ENCODE data around the gene CASKIN2.
A peak's percentile ranks its signal among the peaks of the same experiment; 100 is the strongest.
"Not testable (repeated sequence)": the region's sequence is repeated elsewhere in the genome, so short reads cannot be mapped to it uniquely, and the experiment has no call there.

CASKIN2 gene

GRCh38 chr17:75489511-75489955 lies 25.8 kb downstream of the CASKIN2 start:
- Mint-ChIP-seq H3K4me1 (peaks cover 17% of the 10 kb centered on the region), H3K36me3 (peaks cover 14% of the 10 kb centered on the region), H3K9me3 (no peaks in the 10 kb centered on the region), H3K27ac (no peak overlapping the region), H3K27me3 (no peaks in the 10 kb centered on the region), H3K4me3 (no peak overlapping the region)
- no peak for ATAC-seq (ENCODE audit: low read depth)
- DNase-seq (ENCODE audit: low spot score in 2 of 2), result no peak

- Mint-ChIP-seq H3K9me3 (no peaks in the 10 kb centered on the region), H3K4me3 (no peak overlapping the region), H3K4me1 (peaks cover 17% of the 10 kb centered on the region), H3K36me3 (peaks cover 12% of the 10 kb centered on the region), H3K27ac (no peak overlapping the region), H3K27me3 (no peaks in the 10 kb centered on the region)
- no peak for ATAC-seq (ENCODE audit: low read depth)
- no peak for DNase-seq (ENCODE audit: low spot score in 2 of 2)
Observed at GRCh38 chr17:75488693-75489510, 26.4 kb downstream of the CASKIN2 start.

DNA sequence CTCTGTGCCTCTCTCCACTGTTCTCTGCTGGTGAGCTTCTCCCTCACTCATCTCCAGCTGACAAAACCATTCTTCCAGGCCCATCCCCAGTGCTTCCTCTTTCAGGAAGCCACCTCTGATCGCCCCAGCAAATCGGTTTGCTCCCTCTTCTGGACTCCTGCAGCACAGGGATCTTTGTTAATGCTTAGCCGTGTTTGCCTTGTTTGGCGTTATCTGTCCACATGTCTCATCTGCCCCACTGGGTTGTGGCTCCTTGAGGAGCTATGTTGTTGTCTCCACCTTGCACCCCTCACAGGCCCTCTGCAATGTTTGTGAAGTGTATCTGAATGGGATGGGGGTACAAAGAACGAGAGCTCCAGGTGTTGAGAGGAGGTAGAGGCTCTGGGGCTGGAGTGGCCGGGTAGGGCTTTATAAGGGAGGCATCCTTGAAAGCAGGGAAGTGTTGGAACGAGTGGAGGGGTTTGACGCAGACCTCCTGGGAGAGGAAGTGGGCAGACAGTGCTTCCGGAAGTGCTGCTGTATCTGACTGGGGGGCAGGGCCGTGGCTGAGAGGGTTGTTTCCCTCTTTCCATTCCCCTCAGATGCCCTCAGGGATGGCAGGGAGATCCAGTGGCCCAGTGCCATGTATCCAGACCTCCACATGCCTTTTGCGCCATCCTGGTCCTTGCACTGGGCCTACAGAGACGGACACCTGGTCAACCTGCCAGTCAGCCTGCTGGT lies 27.8 kb downstream of the CASKIN2 start:
- Mint-ChIP-seq H3K27me3 (no peaks in the 10 kb centered on the region), H3K4me1 (peaks cover 17% of the 10 kb centered on the region), H3K27ac (peak overlapping the region; percentile 76), H3K4me3 (peak overlapping the region; percentile 69), H3K36me3 (peaks cover 8% of the 10 kb centered on the region), H3K9me3 (no peaks in the 10 kb centered on the region)
- DNase-seq (ENCODE audit: low spot score in 2 of 2) (peak in 1 of 2 donors; percentile 18), ATAC-seq (ENCODE audit: low read depth) (peak; percentile 92)

DNA sequence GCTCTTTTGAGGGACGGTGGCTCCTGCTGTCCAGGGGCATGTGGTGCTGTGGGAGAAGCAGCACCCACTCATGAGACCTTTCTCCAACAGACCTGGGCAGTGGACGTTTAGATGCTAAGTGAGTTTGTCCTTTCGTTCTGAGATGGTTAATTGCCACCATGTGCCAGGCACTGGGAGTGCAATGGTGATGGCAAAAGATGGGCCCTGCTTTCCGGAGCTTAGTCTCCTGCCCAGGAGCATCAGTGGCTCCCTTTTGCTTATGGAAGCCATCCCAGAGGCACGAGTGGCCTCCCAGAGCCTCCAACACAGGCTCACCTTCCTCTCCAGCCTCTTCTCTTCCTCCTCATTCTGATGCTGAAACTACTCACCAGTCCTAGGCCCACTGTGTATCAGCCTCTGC lies 28.4 kb downstream of the CASKIN2 start:
- Mint-ChIP-seq H3K4me1 (peaks cover 17% of the 10 kb centered on the region), H3K27me3 (no peaks in the 10 kb centered on the region), H3K9me3 (no peaks in the 10 kb centered on the region), H3K36me3 (peaks cover 7% of the 10 kb centered on the region), H3K4me3 (no peak overlapping the region), H3K27ac (peak overlapping the region; percentile 76)
- no peak for ATAC-seq (ENCODE audit: low read depth)
- no peak for DNase-seq (ENCODE audit: low spot score in 2 of 2)

GRCh38 chr17:75486151-75486550 lies 29.2 kb downstream of the CASKIN2 start:
- ATAC-seq (ENCODE audit: low read depth) (no peak), DNase-seq (ENCODE audit: low spot score in 2 of 2) (no peak)
- peaks cover 5% of the 10 kb centered on the region for H3K36me3 Mint-ChIP-seq
- H3K4me1 Mint-ChIP-seq, result peaks cover 17% of the 10 kb centered on the region
- H3K27me3 Mint-ChIP-seq, result no peaks in the 10 kb centered on the region
- H3K9me3 Mint-ChIP-seq, result no peaks in the 10 kb centered on the region
- H3K27ac Mint-ChIP-seq, result no peak overlapping the region
- no peak overlapping the region for H3K4me3 Mint-ChIP-seq

GRCh38 chr17:75485688-75486087 lies 29.6 kb downstream of the CASKIN2 start:
- H3K9me3 Mint-ChIP-seq, result no peaks in the 10 kb centered on the region
- no peak overlapping the region for H3K27ac Mint-ChIP-seq
- no peak for ATAC-seq (ENCODE audit: low read depth)
- H3K4me3 Mint-ChIP-seq, result no peak overlapping the region
- H3K36me3 Mint-ChIP-seq, result peaks cover 5% of the 10 kb centered on the region
- peaks cover 17% of the 10 kb centered on the region for H3K4me1 Mint-ChIP-seq
- DNase-seq (ENCODE audit: low spot score in 2 of 2), result no peak
- no peaks in the 10 kb centered on the region for H3K27me3 Mint-ChIP-seq

GRCh38 chr17:75482098-75482942 lies 33.0 kb downstream of the CASKIN2 start:
- H3K4me3 Mint-ChIP-seq, result no peak overlapping the region
- DNase-seq (ENCODE audit: low spot score in 2 of 2) (no peak), ATAC-seq (ENCODE audit: low read depth) (no peak)
- peaks cover 11% of the 10 kb centered on the region for H3K4me1 Mint-ChIP-seq
- H3K27me3 Mint-ChIP-seq, result no peaks in the 10 kb centered on the region
- no peaks in the 10 kb centered on the region for H3K9me3 Mint-ChIP-seq
- peaks cover 10% of the 10 kb centered on the region for H3K36me3 Mint-ChIP-seq
- H3K27ac Mint-ChIP-seq, result peak overlapping the region; percentile 66

DNA sequence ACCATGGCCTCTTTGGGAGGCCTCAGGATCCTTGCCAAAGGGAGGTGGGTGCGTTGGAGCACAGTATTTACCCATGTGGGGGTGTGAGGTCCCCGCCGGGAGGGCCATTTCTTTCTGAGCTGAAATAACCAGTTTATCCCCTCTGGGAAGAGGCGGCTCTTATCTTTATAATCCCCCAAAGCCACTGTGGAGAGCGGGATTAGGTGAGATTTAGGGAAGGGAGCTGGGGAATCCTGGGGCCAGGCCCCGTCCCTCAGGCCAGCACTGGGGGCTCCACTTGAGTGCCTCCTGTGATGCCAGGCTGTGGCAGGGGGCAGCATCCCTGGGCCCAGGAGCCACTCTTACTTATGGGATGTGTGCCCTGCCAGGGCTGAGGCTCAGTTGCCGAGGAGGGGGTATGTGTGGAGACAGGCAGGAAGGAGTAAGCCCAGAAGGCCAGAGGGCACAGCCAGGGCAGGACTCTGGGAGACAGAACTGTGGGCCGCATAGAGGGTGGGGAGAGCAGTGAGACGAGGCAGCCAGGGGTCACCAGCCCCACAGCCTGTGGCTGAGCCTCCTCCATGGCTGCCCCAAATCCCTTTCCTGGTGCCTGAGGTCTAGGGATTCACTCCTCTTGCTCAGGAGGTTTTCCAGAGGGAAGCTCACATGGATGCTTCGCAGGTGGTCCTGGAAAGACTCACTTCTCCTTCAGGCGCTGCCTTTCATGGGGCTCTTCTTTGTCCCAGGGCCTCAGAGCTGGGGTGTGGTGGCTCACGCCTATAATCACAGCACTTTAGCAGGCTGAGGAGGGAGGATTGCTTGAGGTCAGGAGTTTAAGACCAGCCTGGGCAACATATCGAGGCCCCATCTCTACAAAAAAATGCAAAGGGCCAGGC lies 33.9 kb downstream of the CASKIN2 start:
- no peak overlapping the region for H3K4me3 Mint-ChIP-seq
- no peak for ATAC-seq (ENCODE audit: low read depth)

GRCh38 chr17:75480281-75480680 lies 35.1 kb downstream of the CASKIN2 start:
- Mint-ChIP-seq H3K27ac (no peak overlapping the region), H3K9me3 (no peaks in the 10 kb centered on the region), H3K4me1 (no peaks in the 10 kb centered on the region), H3K4me3 (no peak overlapping the region), H3K36me3 (peaks cover 14% of the 10 kb centered on the region), H3K27me3 (no peaks in the 10 kb centered on the region)
- no peak for ATAC-seq (ENCODE audit: low read depth)
- DNase-seq (ENCODE audit: low spot score in 2 of 2), result no peak

More for the DNA sequence above, 33.9 kb downstream of the CASKIN2 start:
- H3K9me3 Mint-ChIP-seq, result no peaks in the 10 kb centered on the region
- no peak for DNase-seq (ENCODE audit: low spot score in 2 of 2)
- peaks cover 4% of the 10 kb centered on the region for H3K4me1 Mint-ChIP-seq
- H3K27ac Mint-ChIP-seq, result no peak overlapping the region
- H3K36me3 Mint-ChIP-seq, result peaks cover 13% of the 10 kb centered on the region
- no peaks in the 10 kb centered on the region for H3K27me3 Mint-ChIP-seq

DNA sequence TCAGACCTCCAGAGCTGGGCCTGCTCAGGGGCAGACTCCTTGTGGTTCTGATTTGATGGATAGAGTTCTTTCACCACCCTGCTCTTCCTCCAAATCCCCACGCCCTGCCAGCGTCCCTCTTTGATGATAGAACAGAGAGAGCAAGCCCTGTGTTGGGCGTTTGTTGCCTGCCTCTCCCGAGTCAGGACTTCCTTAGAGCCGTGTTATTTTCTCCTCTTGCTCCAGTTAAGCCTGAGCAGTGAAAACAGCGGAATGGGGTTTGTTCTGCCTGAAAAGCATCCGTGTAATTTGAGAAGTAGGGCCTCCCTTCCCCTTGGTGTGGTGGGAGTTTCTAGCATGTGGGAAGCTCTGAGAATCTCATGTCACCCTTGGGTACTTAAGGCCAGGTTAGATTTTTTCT lies 36.8 kb downstream of the CASKIN2 start:
- no peak overlapping the region for H3K27ac Mint-ChIP-seq
- peaks cover 15% of the 10 kb centered on the region for H3K36me3 Mint-ChIP-seq
- H3K9me3 Mint-ChIP-seq, result no peaks in the 10 kb centered on the region
- DNase-seq (ENCODE audit: low spot score in 2 of 2), result no peak
- H3K4me3 Mint-ChIP-seq, result no peak overlapping the region
- H3K27me3 Mint-ChIP-seq, result no peaks in the 10 kb centered on the region
- no peaks in the 10 kb centered on the region for H3K4me1 Mint-ChIP-seq
- ATAC-seq (ENCODE audit: low read depth), result no peak

DNA sequence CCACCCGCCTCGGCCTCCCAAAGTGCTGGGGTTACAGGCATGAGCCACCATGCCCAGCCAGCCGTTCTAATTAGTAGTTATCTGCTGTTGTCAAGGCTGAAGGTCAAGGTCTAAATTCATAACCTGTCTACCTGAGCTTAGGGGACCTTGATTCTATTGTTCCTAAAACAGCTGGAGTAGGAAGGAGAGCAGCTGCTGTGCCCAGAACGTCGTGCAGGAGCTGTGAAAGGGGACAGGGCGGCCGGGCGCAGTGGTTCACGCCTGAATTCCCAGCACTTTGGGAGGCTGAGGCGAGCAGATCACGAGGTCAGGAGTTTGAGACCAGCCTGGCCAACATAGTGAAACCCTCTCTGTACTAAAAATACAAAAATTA lies 37.9 kb downstream of the CASKIN2 start:
- H3K27ac Mint-ChIP-seq; H3K4me1 Mint-ChIP-seq; ATAC-seq (ENCODE audit: low read depth); H3K27me3 Mint-ChIP-seq; H3K4me3 Mint-ChIP-seq; H3K9me3 Mint-ChIP-seq; DNase-seq (ENCODE audit: low spot score in 2 of 2): not testable (repeated sequence)
- peaks cover 20% of the 10 kb centered on the region for H3K36me3 Mint-ChIP-seq

GRCh38 chr17:75476752-75477489 lies 38.4 kb downstream of the CASKIN2 start:
- DNase-seq (ENCODE audit: low spot score in 2 of 2) (no peak), ATAC-seq (ENCODE audit: low read depth) (no peak)
- Mint-ChIP-seq H3K27me3 (no peaks in the 10 kb centered on the region), H3K27ac (no peak overlapping the region), H3K9me3 (no peaks in the 10 kb centered on the region), H3K4me1 (no peaks in the 10 kb centered on the region), H3K4me3 (no peak overlapping the region), H3K36me3 (peaks cover 20% of the 10 kb centered on the region)

DNA sequence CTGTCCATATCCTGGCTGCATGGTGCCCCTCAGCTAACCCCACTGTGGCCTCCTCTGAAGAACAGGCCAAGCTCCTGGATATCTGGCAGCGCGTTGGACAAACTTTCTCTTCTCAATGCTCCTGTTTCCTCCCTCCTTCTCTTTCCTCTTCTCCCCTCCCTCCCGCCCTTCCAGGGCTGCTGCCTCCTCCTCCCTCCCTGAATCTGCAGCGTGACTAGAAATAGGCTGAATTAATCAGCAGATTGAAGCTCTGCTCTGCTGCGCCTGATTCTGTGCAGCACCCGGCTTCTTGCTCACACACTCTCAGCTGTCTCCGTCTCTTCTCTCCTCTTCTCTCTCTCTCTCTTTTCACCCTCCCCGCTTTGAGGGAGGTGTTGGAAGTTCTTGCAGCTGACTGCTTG lies 39.1 kb downstream of the CASKIN2 start:
- ATAC-seq (ENCODE audit: low read depth), result no peak
- H3K4me1 Mint-ChIP-seq, result no peaks in the 10 kb centered on the region
- H3K36me3 Mint-ChIP-seq, result peaks cover 20% of the 10 kb centered on the region

More for the DNA sequence above, 39.1 kb downstream of the CASKIN2 start:
- Mint-ChIP-seq H3K4me3 (no peak overlapping the region), H3K27me3 (no peaks in the 10 kb centered on the region), H3K27ac (no peak overlapping the region), H3K9me3 (no peaks in the 10 kb centered on the region)
- DNase-seq (ENCODE audit: low spot score in 2 of 2), result no peak

Measured in memory B cell (primary cell).